ENCODE data around the gene PRELP. TPM values are rescaled to one million over a fixed set of nuclear protein-coding genes. Genes with fewer than 3 reads are reported as not detected.

PRELP gene
- total RNA-seq = 100 to 1,000 TPM in 1 of 3 donors, 10 to 100 TPM in 2; 27.4 to 132 (median 42.0) TPM

DNA sequence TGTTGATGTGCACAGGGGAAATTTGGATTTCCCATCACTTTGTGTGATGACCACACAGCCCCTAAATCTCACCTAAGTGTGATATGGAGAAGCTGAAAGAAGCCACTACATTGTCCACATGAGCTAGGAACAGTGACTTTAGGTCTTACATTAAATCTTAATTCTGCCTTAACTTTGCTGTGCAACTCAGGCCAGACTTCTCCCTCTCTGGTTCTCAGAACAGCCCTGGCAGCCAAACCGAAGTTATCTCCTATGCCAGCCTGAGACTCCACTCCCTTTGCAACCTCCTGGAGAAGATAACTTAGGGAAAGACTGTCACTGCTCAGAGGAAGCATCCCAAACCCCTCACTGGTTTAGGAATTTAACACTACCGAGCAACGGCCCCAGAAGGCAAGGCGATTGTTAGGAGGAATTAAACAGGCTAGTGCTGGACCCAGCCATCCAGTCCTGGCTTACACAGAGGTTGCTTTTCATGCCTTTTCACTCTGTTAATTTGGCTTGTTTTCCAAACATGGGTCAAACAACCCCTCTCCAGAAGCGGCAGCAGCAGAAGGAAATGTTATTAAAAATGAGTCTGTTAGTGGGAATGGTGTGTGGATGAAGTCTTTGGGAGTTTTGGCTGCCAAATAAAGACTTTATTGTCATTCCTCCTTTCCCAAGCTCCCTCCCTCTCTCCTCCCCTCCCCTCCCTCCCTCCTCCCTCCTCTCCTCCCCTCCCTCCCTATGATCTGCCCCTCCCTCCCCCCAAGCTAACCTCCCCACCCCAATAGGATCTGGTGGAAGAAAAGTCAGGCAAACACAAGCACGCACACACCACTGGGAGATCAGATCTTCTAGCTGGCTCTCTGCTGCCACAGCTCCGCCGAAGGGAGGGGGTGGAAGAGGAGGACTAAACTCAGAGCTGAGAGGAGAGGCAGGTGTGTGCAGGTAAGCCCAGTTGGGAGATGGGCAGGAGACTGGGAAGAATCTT is at the start of gene PRELP:
Gene PRELP (plus strand): TSS at position 795 of the 970 bp plus-strand sequence. CDS start 7,379 bp downstream, outside the sequence.
- Histone ChIP-seq H3K9me3 (no peaks in the 10 kb centered on the region), H3K4me3 (peak within 1 kb of the TSS; percentile 52 to 65 (median 57)), H3K36me3 (no peaks in the 10 kb centered on the region), H3K4me1 (peaks cover 5 to 12% of the 10 kb centered on the region in 2 donors), H3K27me3 (no peaks in the 10 kb centered on the region), H3K27ac (peak within 1 kb of the TSS; percentile 84 to 88)
- DNase-seq (ENCODE audit: low spot score in 2 of 2) = peak in 1 of 2 donors; percentile 64
- intact Hi-C loops (cut with DNase I; ENCODE audit: low total_unique reads) = no loop called here
- TF ChIP-seq, protein P1, sequence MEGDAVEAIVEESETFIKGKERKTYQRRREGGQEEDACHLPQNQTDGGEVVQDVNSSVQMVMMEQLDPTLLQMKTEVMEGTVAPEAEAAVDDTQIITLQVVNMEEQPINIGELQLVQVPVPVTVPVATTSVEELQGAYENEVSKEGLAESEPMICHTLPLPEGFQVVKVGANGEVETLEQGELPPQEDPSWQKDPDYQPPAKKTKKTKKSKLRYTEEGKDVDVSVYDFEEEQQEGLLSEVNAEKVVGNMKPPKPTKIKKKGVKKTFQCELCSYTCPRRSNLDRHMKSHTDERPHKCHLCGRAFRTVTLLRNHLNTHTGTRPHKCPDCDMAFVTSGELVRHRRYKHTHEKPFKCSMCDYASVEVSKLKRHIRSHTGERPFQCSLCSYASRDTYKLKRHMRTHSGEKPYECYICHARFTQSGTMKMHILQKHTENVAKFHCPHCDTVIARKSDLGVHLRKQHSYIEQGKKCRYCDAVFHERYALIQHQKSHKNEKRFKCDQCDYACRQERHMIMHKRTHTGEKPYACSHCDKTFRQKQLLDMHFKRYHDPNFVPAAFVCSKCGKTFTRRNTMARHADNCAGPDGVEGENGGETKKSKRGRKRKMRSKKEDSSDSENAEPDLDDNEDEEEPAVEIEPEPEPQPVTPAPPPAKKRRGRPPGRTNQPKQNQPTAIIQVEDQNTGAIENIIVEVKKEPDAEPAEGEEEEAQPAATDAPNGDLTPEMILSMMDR (IDR thresholded peaks at IDR 0.05) = no peak
- TF ChIP-seq POLR2AphosphoS5 (IDR thresholded peaks at IDR 0.05) (peak; percentile 28 to 56 (median 36)), POLR2A (IDR thresholded peaks at IDR 0.05) (peak; percentile 60)

DNA sequence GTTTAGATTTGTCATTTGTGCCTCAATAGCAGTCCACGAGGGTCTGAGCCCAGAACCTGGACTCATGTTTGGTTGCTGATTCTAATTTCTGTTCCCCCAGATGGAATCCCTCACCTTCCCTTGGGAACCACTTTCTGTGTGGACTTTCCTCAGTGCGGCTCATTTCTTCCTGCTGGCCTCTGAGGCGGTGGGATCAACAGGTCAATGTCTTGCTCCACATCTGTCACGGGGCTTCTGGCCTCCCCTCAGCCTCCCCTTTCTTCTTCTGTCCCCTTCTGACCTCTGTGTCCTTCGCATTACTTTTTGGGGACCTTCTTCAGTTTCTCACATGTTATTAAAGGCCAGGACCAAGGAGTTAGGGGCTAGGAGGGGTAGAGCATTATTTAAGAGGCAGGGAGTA is 49.2 kb upstream of the PRELP start:
- TF ChIP-seq POLR2A (IDR thresholded peaks at IDR 0.05) (no peak), POLR2AphosphoS5 (IDR thresholded peaks at IDR 0.05) (no peak)
- TF ChIP-seq, protein P1 (IDR thresholded peaks at IDR 0.05) = no peak
- intact Hi-C loops (cut with DNase I; ENCODE audit: low total_unique reads) = loop anchor here (10.0 kb wide), 1 partner anchor 1672 kb away; no protein-coding TSS in a partner anchor
- no peaks in the 10 kb centered on the region for H3K9me3 ChIP-seq
- no peak overlapping the region for H3K27ac ChIP-seq
- no peak overlapping the region for H3K4me3 ChIP-seq
- H3K4me1 ChIP-seq = peaks cover 0 to 11% of the 10 kb centered on the region in 2 donors
- H3K27me3 ChIP-seq = no peaks in the 10 kb centered on the region
- DNase-seq (ENCODE audit: low spot score in 2 of 2) = no peak
- H3K36me3 ChIP-seq = no peaks in the 10 kb centered on the region

DNA sequence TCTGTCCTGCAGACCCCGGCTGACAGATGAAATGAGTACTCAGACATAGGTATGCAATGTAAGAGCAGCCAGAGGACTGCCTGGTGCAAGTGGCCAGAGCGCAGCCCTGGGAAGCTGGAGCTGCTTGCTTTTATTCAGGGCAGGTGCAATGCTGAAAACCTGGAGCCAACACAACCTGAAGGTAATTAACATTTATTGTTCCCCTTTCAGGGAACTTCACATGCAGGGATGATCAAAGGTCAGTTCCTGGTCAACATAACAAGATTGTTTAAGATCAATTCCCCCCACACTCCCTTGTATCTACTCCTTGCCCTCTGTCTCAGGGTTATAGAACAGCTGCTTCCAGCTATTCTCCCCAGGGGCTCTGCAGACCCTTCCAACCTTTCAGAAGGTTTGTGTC is 48.7 kb upstream of the PRELP start:
- Histone ChIP-seq H3K9me3 (no peaks in the 10 kb centered on the region), H3K27ac (no peak overlapping the region), H3K27me3 (no peaks in the 10 kb centered on the region), H3K36me3 (no peaks in the 10 kb centered on the region), H3K4me1 (peaks cover 0 to 11% of the 10 kb centered on the region in 2 donors), H3K4me3 (no peak overlapping the region)
- intact Hi-C loops (cut with DNase I; ENCODE audit: low total_unique reads) = loop anchor here (10.0 kb wide), 1 partner anchor 1672 kb away; no protein-coding TSS in a partner anchor
- TF ChIP-seq POLR2AphosphoS5 (IDR thresholded peaks at IDR 0.05) (no peak), POLR2A (IDR thresholded peaks at IDR 0.05) (no peak)
- TF ChIP-seq, protein P1 (IDR thresholded peaks at IDR 0.05) = no peak
- DNase-seq (ENCODE audit: low spot score in 2 of 2) = no peak

DNA sequence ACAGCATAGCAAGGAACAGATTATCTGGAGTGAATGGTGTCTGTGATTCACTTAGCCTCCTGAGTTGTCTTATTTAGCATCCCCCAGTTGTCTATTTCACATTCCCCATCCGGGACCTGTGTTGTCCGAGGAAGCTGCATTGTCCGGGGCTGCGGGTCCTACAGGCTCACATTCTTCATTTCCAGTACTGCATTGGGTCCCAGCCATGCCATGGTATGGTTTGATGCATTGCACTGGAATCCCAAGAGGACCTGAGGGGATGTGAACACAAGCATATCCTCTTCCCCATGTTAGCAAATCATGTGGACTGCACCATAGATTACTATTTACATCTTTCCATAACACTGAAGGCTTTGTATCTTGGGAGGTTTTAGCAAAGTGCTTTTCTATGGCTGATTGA is 48.2 kb upstream of the PRELP start:
- Histone ChIP-seq H3K9me3 (no peaks in the 10 kb centered on the region), H3K27me3 (no peaks in the 10 kb centered on the region), H3K36me3 (no peaks in the 10 kb centered on the region), H3K4me1 (peaks cover 0 to 11% of the 10 kb centered on the region in 2 donors), H3K27ac (no peak overlapping the region), H3K4me3 (no peak overlapping the region)
- no peak for TF ChIP-seq POLR2AphosphoS5 (IDR thresholded peaks at IDR 0.05)
- TF ChIP-seq, protein P1 (IDR thresholded peaks at IDR 0.05) = no peak
- TF ChIP-seq POLR2A (IDR thresholded peaks at IDR 0.05) = no peak
- intact Hi-C loops (cut with DNase I; ENCODE audit: low total_unique reads) = loop anchor here (10.0 kb wide), 1 partner anchor 1673 kb away; no protein-coding TSS in a partner anchor
- no peak for DNase-seq (ENCODE audit: low spot score in 2 of 2)

Measured in breast epithelium (tissue), 4 donors.